HepG2 (cell line): Measurements from ENCODE around the gene TBC1D14. TPM values are rescaled to one million over a fixed set of nuclear protein-coding genes. Genes with fewer than 3 reads are reported as not detected.

Experiments
- ATAC-seq: fragments of 200-7000 bp; cut with Tn5 transposase; 3 replicates; pipeline ENCODE4 v1.9.1; 2020; ENCODE audit warnings: mild to moderate bottlenecking, moderate library complexity
- BruUV-seq: library from RNA; stranded (reverse); fragments of 400-500 nt; replicated peaks from 2 replicates; lab custom pipeline; 2021; lab: Mats Ljungman, UMichigan
- CTCF ChIA-PET: fragments of 300-600 bp; formaldehyde crosslinking; extraction: SDS; loops from one replicate; lab custom pipeline; 2021; ENCODE audit warnings: low total read pairs, inconsistent platforms, low intra/inter-chr PET ratio; lab: Yijun Ruan, JAX
- POLR2A ChIA-PET: fragments of 350-600 bp; sonication (Branson Sonifier 250); formaldehyde crosslinking; loops from one replicate; lab custom pipeline; 2020; ENCODE audit warnings: antibody characterized with exemption, inconsistent platforms; lab: Yijun Ruan, JAX
- DNase-seq: peaks from one replicate; pipeline ENCODE4 v3.0.0-alpha.2; 2015; ENCODE audit warnings: low spot score
- FAIRE-seq: peaks from 3 replicates; lab custom pipeline; 2011; peaks lifted over from hg19 to GRCh38; lab: Jason Lieb, UNC
- H2AFZ ChIP-seq: one replicate; pipeline ENCODE4 v1.6.1; 2011; ENCODE audit warnings: low read length, inconsistent platforms
- H3K27ac ChIP-seq: fragments of 300-600 bp; 3 replicates; pipeline ENCODE4 v1.8.0; 2011; ENCODE audit warnings: mixed run types, mild to moderate bottlenecking, mixed read lengths, low read length, inconsistent platforms; ENCODE audit not compliant: insufficient read depth; ENCODE audit errors: extremely low read length
- H3K27me3 ChIP-seq, 2 experiments: fragments of 200-600 bp in 1 of 2; 2 replicates in 1 of 2; 3 replicates in 1 of 2; pipeline versions ENCODE4 v1.6.0 to v1.8.0; 2011; ENCODE audit warnings: low read length in 2 of 2, mild to moderate bottlenecking in 2 of 2, moderate library complexity in 2 of 2, inconsistent platforms in 1 of 2; ENCODE audit not compliant: insufficient read depth in 2 of 2, control insufficient read depth in 1 of 2
- H3K36me3 ChIP-seq, 2 experiments: fragments of 200-600 bp in 1 of 2; replicated peaks in 1 of 2; 2 replicates in 1 of 2; 3 replicates in 1 of 2; pipeline versions ENCODE4 v1.5.1 to v1.8.0; 2011; ENCODE audit warnings: low read length in 2 of 2, inconsistent platforms in 1 of 2; ENCODE audit not compliant: insufficient read depth in 2 of 2, control insufficient read depth in 1 of 2
- H3K4me1 ChIP-seq: 2 replicates; pipeline ENCODE4 v1.5.1; 2012; ENCODE audit warnings: low read length, inconsistent platforms; ENCODE audit not compliant: insufficient read depth
- H3K4me2 ChIP-seq: 2 replicates; pipeline ENCODE4 v1.6.0; 2011; ENCODE audit warnings: low read depth, low read length, inconsistent platforms
- H3K4me3 ChIP-seq, 3 experiments: fragments of 200-600 bp in 1 of 3; sonication (generic), shearing (Covaris generic) in 1 of 3; replicated peaks in 1 of 3; 2 replicates each; pipeline ENCODE4 v1.5.1; 2011 to 2016; ENCODE audit warnings: low read length in 3 of 3, inconsistent platforms in 2 of 3, low read depth in 2 of 3, mild to moderate bottlenecking in 2 of 3, control low read depth in 1 of 3, mixed read lengths in 1 of 3; ENCODE audit not compliant: insufficient read depth in 1 of 3
- H3K79me2 ChIP-seq: one replicate; pipeline ENCODE4 v1.6.1; 2011; ENCODE audit warnings: low read length, inconsistent platforms; ENCODE audit not compliant: insufficient read depth
- H3K9ac ChIP-seq: 2 replicates; pipeline ENCODE4 v1.6.0; 2011; ENCODE audit warnings: mild to moderate bottlenecking, low read depth, low read length, inconsistent platforms; ENCODE audit not compliant: insufficient read depth
- H3K9me3 ChIP-seq: 2 replicates; pipeline ENCODE4 v1.5.1; 2012; ENCODE audit warnings: mild to moderate bottlenecking, low read length
- H4K20me1 ChIP-seq: 2 replicates; pipeline ENCODE4 v1.6.0; 2011; ENCODE audit warnings: inconsistent platforms, mild to moderate bottlenecking, low read length, moderate library complexity; ENCODE audit not compliant: insufficient read depth
- CBX5 ChIP-seq: sonication (generic); formaldehyde crosslinking; IDR thresholded peaks from 2 replicates; pipeline ENCODE4 v1.4.0; 2020; ENCODE audit warnings: missing genetic modification reagents, borderline replicate concordance
- KDM5B ChIP-seq: sonication (generic); formaldehyde crosslinking; IDR thresholded peaks from 2 replicates; pipeline ENCODE4 v1.4.0; 2020; ENCODE audit warnings: missing genetic modification reagents, mild to moderate bottlenecking, borderline replicate concordance
- LCORL ChIP-seq, 2 experiments: fragments of 450-650 bp in 1 of 2; sonication (generic) in 1 of 2; formaldehyde crosslinking in 1 of 2; IDR thresholded peaks; 2 replicates each; pipeline versions ENCODE4 v1.5.0 to v1.6.1; 2017 to 2020; ENCODE audit warnings: antibody characterized with exemption in 1 of 2, missing genetic modification reagents in 1 of 2
- MED8 ChIP-seq: sonication (generic); formaldehyde crosslinking; IDR thresholded peaks from 2 replicates; pipeline ENCODE4 v1.8.1; 2023; ENCODE audit warnings: mild to moderate bottlenecking, missing genetic modification reagents; ENCODE audit not compliant: insufficient replicate concordance
- PBX2 ChIP-seq: IDR thresholded peaks from 2 replicates; pipeline ENCODE4 v1.6.1; 2016; ENCODE audit warnings: control low read depth
- SALL2 ChIP-seq: sonication (generic); formaldehyde crosslinking; IDR thresholded peaks from 2 replicates; pipeline ENCODE4 v1.8.1; 2023; ENCODE audit warnings: mild to moderate bottlenecking, missing genetic modification reagents, inconsistent platforms
- TAF15 ChIP-seq: fragments of 200-400 bp; formaldehyde crosslinking; IDR thresholded peaks from one replicate; pipeline ENCODE4 v1.6.1; 2018; ENCODE audit warnings: mild to moderate bottlenecking, low read depth, low read length; ENCODE audit not compliant: poor library complexity, severe bottlenecking
- ZNF18 ChIP-seq: sonication (generic); formaldehyde crosslinking; IDR thresholded peaks from 2 replicates; pipeline ENCODE4 v1.8.0; 2022; ENCODE audit warnings: mild to moderate bottlenecking, missing genetic modification reagents; ENCODE audit not compliant: insufficient replicate concordance
- ZNF550 ChIP-seq: sonication (generic); formaldehyde crosslinking; IDR thresholded peaks from 2 replicates; pipeline ENCODE4 v1.4.0; 2020; ENCODE audit warnings: mild to moderate bottlenecking, missing genetic modification reagents, borderline replicate concordance
- ZNF770 ChIP-seq: sonication (generic); formaldehyde crosslinking; IDR thresholded peaks from 2 replicates; pipeline ENCODE4 v1.5.0; 2020; ENCODE audit warnings: mild to moderate bottlenecking, missing genetic modification reagents
- ZNF772 ChIP-seq: sonication (generic); formaldehyde crosslinking; IDR thresholded peaks from 2 replicates; pipeline ENCODE4 v1.5.0; 2020; ENCODE audit warnings: mild to moderate bottlenecking, missing genetic modification reagents
- ZSCAN25 ChIP-seq: sonication (generic); formaldehyde crosslinking; IDR thresholded peaks from 2 replicates; pipeline ENCODE4 v1.8.0; 2022; ENCODE audit warnings: mild to moderate bottlenecking, missing genetic modification reagents
- WGBS: methylation state at CpG from one replicate; pipeline ENCODE4 v1.1.6; 2017; ENCODE audit warnings: low lambda C conversion rate; 5-methylcytosine and 5-hydroxymethylcytosine counted together
- in situ Hi-C: cut with HindIII; loops from 2 replicates; pipeline ENCODE4 v1.10.0; 2017; ENCODE audit warnings: low pct_unique_long_range_greater_than_20kb; ENCODE audit not compliant: extremely low pct_ligation_motif_present
- intact Hi-C: fragments of 100-400 bp; cut with micrococcal nuclease; formaldehyde crosslinking; loops from one replicate; pipeline ENCODE4 v1.10.0; 2022; ENCODE audit not compliant: unreplicated experiment
- polyA plus RNA-seq, 8 experiments: library from polyadenylated mRNA; depleted of rRNA in 3 of 8; stranded (reverse) in 7 of 8; unstranded in 1 of 8; fragments of >200 nt; fragmentation: Illumina TruSeq in 4 of 8; extraction: Trizol in 4 of 8; gene quantifications; 2 replicates each; pipeline versions ENCODE4 v1.2.1 to v1.2.3, GENCODE V29; 2011 to 2016; ENCODE audit warnings: low read depth in 4 of 8, missing spikeins in 1 of 8, mixed read lengths in 1 of 8; ENCODE audit not compliant: insufficient read depth in 1 of 8
- total RNA-seq, 5 experiments: library from RNA; depleted of rRNA; stranded (reverse); fragments of >200 nt; fragmentation: Illumina TruSeq; extraction: Trizol; gene quantifications; 2 replicates each; pipeline ENCODE4 v1.2.3, GENCODE V29; 2016; ENCODE audit warnings: low read depth in 1 of 5

The TBC1D14 gene
- total and polyA plus RNA-seq, 2 of the 13 experiments (the other 11 are each of a cell fraction or from before 2014, with no cell fraction given): 29.5 to 46.5 TPM

- FAIRE-seq: no peak
- H3K27ac ChIP-seq: no peak overlapping the region
These were observed 141.5 kb downstream of the TBC1D14 start for GRCh38 chr4:7051144-7051495.

More at GRCh38 chr4:7051144-7051495, 141.5 kb downstream of the TBC1D14 start:
- no peaks in the 10 kb centered on the region for H3K9me3 ChIP-seq
- BruUV-seq: no TSS peak
- 96% methylated on average over 7 of the region's 12 CpGs for WGBS
- peaks cover 14 to 30% of the 10 kb centered on the region in 2 experiments; a peak in 4 of 5 replicates for H3K36me3 ChIP-seq
- TF ChIP-seq ZNF550 (CRISPR knock-in tag) (no peak), ZNF18 (no peak), ZNF770 (CRISPR knock-in tag) (no peak), PBX2 (no peak), SALL2 (CRISPR knock-in tag) (no peak), ZSCAN25 (CRISPR knock-in tag) (no peak), KDM5B (CRISPR knock-in tag) (no peak), CBX5 (CRISPR knock-in tag) (no peak), ZNF772 (CRISPR knock-in tag) (no peak), MED8 (CRISPR knock-in tag) (no peak), LCORL (IDR thresholded peaks at IDR 0.05) (no peak), LCORL (CRISPR knock-in tag; IDR thresholded peaks at IDR 0.05) (no peak), TAF15 (no peak)
- TF ChIP-seq, all 625 proteins: peak for 0
- H3K9ac ChIP-seq: no peak overlapping the region
- H3K4me3 ChIP-seq: no peak overlapping the region
- DNase-seq (no peak), ATAC-seq (no peak)
- 0 out of 2 replicates have a peak, but pooled peaks cover 13% of the 10 kb centered on the region for H4K20me1 ChIP-seq
- peaks cover 26% of the 10 kb centered on the region for H3K79me2 ChIP-seq
- no peak overlapping the region for H3K4me2 ChIP-seq
- no peaks in the 10 kb centered on the region for H3K27me3 ChIP-seq
- intact Hi-C loops: no loop called here
- POLR2A ChIA-PET: interaction anchor here (1.3 to 1.8 kb wide), 3 partner anchors 9 to 17 kb away, joined by 3 to 9 read pairs (median 4); partner anchors contain the start of gene GRPEL1
- peaks cover 9% of the 10 kb centered on the region; the same call in 1 of the 2 replicates for H3K4me1 ChIP-seq
- in situ Hi-C loops: no loop called here
- CTCF ChIA-PET: no interaction called here
- H2AFZ ChIP-seq: no peak overlapping the region
